DMS79 treated with DMSO at 0.1 percent for 48 hours (cell line): ENCODE data around the gene PRPF31.

ENCODE experiments used
- DNase-seq: peaks from one replicate; lab custom pipeline; 2025; lab: John Stamatoyannopoulos, UW

PRPF31 gene

DNA sequence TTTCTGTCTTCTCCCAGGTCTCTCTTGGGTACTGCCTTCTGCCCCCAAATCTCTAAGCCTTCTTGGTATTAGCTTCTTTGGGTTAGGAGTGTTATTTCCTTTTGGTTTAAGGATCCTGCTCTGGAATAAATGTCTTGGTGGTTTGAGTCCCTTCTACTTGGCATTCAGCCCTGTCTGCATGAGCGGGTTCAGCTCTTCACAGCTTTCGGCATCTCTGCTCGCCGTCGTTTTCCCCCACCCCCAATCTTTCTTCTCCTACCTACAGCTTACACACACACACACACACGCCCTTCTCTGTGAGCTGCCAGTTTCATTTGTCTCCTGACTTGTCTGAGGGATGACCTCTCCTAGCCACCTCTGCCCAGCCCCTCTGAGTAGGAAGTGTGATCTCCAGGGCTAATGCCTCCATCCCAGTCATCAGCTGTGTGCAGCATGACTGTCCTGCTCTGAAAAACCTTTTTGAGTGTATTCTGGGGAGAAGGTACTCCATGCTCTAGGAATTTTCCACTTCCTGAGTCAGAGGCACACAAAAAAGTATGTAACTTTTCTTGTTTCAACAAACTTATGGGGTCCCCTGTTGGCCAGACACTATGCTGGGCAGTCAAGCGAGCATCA lies 26.7 kb downstream of the PRPF31 start:
- no peak for DNase-seq

DNA sequence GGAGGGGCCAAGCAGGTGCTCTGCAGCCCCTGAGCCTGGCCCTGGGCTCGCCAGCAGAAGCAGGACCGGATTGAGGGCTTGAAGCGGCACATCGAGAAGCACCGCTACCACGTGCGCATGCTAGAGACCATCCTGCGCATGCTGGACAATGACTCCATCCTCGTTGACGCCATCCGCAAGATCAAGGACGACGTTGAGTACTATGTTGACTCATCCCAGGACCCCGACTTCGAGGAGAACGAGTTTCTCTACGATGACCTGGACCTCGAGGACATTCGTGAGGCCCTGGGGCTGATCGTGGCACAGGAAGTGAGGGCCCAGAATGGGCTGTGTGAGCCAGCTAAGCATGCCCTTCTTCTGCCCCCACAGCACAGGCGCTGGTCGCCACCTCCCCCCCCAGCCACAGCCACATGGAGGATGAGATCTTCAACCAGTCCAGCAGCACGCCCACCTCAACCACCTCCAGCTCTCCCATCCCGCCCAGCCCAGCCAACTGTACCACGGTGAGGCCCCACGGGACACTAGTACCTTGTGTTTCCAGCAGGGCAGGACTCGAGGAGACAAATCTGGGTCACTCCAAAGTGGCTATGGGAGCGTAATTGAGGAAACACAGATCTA lies 30.1 kb downstream of the PRPF31 start:
- DNase-seq = no peak

DNA sequence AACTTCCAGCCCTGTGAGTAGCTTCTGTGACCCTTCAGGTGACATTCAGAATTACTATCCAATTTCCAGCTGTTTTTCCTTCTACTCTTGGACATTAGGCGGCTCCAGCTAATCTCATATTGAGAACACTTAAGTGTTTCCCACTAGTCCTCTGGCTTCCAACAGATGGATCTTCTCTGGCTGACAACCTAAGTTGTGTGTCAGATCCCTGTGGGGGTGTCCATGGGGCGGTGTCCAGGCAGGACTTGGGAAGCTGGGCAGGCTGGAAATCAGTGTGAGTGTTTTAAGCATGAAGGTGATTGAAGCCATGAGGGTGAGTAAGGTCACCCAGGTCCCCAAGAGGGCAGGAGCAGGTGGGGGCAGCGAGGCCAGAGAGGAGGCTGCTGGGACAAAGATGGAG lies 32.1 kb downstream of the PRPF31 start:
- DNase-seq = no peak

DNA sequence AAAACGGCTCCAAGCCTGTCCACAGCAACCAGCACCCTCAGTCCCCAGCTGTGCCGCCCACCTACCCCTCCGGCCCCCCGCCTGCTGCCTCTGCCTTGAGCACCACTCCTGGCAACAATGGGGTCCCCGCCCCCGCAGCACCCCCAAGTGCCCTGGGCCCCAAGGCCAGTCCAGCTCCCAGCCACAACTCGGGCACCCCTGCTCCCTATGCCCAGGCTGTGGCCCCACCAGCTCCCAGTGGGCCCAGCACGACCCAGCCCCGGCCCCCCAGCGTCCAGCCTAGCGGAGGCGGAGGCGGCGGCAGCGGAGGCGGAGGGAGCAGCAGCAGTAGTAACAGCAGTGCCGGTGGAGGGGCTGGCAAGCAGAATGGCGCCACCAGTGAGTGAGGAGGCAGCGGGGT lies 32.6 kb downstream of the PRPF31 start:
- DNase-seq = no peak

DNA sequence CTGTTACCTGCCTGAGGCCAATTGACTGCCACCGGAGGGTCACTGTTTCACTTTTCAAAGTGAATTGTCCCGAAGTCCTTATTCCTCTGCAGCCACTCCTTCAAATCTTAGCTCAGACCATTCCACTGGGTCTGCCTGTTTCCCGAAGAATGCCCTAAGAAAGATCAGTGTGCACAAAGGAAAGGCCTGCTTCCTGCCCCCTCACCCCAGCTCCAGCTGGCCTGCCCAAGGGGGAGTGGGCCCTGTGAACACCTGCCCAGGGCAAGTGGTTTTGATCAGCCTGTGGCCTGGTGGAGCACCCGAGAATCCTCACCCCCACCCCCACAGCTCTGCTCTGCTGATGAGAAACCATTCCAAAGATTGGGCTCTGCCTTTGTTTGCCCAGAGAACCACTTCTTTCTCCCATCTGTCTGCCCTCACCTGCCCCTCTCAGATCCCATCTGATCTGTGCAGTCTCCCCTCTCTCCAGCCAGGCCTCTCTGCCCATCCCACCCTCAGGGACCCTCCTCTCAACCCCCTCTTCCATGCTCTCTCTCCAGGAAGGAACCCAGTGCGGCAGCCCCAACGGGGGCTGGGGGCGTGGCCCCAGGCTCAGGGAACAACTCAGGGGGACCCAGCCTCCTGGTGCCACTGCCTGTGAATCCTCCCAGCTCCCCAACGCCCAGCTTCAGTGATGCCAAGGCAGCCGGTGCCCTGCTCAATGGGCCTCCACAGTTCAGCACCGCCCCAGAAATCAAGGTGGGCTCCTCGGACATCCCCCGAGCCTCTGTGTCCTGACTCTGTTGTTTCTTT lies 33.7 kb downstream of the PRPF31 start:
- DNase-seq = no peak

DNA sequence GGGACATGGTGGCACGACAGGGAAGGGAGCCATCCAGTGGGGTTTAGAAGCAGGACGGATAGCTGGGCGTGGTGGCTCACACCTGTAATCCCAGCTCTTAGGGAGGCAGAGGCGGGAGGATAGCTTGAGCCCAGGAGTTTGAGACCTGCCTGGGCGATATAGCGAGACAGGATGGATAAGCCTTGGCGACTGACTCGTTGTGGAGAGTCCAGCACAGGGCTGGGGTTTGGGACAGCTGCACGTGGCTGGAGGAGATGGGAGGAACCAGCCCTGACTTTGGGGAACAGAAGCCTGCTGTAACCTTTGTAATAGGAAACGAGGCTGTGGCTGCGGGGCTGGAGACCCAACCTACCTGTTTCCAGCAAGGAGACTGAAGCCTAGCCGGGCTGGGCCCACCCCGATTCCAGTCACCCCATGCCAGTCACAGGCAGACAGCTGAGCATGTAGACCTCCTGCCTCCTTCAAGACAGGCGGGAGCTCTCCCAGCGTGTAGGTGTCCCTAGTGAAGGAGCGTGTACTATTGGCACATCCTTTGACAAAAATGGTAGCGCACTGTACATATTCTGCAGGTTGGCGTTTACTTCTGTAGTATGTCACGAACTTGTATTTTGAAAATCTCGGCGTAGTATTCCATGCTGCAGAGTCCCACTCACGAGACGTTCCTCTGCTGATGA lies 35.9 kb downstream of the PRPF31 start:
- no peak for DNase-seq

DNA sequence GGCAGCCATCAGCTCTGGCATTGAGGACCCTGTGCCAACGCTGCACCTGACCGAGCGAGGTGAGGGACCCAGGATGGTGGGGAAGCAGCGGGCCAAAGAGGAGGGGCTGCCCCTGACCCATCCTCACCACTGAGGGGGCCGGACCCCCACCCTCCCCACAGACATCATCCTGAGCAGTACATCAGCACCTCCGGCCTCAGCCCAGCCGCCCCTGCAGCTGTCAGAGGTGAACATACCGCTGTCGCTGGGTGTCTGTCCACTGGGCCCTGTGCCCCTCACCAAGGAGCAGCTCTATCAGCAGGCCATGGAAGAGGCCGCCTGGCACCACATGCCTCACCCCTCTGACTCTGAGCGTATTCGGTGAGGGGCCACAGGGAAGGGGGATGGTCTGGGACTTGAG lies 36.7 kb downstream of the PRPF31 start:
- no peak for DNase-seq

DNA sequence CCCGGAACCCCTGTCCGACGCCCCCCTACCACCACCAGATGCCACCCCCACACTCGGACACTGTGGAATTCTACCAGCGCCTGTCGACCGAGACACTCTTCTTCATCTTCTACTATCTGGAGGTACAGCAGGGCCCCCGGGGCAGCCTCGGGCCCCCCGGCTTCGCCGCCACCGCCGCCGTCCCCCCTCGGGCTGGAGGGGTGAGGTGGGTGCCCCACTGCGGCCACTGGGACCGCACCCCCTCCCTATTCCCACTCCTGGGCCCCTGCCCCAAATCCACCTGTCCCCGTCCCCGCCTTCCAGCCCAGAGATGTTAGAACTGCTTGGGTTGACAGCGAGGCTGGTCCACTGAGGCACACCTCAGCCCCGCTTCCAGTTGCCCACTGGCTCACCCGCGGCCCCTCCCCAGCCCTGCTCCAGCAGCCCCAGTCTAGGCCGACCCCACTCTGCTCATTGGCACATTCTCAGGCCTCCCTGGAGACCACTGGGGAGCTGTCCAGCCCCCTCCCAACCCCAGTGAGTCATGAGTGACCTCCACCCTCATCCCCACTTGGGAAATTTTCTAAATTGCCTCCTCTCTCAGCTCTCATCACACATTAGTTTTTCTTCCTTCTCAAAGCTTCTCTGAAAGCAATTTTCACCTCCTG lies 37.4 kb downstream of the PRPF31 start:
- DNase-seq = no peak

DNA sequence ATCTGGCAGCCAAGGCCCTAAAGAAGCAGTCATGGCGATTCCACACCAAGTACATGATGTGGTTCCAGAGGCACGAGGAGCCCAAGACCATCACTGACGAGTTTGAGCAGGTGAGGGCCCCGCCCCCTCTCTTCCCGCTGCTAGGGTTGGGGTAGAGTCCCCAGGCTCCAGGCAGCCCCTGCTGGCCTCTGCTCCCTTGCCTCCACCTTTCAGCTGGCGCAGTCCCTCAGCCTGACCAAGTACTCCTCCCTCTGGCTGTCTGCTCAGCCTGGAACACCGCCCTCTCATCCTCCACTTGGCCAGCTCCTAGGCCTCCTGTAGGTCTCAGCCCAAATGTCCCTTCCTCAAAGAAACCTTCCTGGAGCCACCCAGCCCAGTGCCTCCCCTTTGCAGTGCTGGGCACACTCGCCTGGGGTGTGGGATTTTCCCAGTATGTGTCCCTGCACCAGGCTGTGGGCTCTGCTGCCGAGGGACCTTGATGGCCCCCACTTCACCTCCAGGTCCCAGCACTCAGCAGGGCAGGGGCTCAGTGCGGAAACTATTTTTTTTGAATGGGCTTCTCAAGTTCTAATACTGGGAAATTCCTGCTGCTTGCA lies 38.3 kb downstream of the PRPF31 start:
- DNase-seq = no peak

DNA sequence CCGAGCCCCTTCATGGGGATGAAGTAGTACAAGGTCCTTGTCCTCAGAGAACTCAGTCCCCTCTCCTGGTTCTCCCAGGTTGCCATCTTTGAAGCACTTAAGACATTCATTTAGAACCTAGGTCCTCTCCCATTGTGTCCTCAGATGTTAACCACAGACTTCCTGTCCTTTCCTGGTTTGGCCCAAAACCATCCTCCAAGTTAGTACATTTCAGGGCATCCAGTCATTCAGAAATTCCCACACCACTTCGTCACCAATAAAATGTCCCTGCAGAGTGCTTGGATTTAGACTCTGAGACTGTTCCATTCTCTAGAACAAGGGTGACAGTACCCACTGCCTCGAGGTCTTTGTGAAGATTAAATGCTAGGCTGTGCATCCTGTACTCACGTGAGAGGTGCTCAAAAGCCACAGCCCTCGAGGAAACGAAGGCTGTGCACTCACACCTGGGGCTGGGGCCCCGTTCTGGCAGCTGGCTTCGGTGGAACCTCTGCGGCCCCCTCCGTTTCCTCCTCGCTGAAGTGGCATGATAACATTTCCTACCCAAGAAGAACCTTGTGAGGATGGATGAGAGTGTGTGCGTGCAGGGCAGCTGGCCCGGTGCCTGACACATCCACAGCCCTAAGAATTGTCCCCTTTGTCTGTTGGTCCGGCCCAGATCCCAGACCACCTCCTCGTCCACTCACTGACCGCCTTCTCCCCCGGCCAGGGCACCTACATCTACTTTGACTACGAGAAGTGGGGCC lies 39.2 kb downstream of the PRPF31 start:
- DNase-seq = no peak

DNA sequence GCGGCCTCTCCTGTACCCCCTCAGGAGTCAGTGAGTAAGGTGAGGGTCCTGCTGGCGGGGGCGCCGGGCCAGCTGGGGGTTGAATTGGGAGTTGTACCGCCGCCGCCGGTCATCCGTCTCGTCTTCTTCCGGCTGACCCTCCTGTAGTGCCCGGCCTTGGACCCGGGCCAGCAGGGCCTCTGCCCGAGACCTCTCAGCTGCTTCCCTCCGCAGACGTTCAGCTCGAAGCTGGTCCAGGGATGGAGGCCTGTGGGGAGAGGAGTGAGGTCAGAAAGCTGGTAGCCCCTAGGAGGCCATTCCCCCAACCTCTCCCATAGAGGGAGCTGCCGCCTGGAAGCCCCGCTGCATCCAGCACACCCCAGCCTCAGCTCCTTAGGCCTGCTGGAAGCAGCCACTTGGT lies 40.1 kb downstream of the PRPF31 start:
- DNase-seq = no peak

DNA sequence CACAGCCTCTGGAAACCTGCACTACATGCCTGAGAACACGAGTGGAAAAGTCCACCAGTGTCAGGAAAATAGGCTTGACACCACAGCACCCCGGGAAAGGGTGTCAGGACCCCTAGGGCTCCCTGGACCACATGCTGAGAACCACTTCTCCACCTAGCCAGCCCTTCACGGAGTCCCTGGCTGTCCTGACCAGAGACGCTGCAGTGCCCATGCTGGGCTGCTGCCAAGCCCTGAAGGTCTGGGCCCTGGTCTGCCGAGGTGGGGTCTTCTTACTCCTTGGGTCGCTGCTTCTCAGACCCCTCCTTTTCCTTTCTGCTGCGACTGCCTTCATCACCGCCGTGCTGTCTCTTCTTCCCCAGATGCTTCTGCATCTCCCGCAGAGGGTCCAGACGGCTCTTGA lies 40.9 kb downstream of the PRPF31 start:
- no peak for DNase-seq

DNA sequence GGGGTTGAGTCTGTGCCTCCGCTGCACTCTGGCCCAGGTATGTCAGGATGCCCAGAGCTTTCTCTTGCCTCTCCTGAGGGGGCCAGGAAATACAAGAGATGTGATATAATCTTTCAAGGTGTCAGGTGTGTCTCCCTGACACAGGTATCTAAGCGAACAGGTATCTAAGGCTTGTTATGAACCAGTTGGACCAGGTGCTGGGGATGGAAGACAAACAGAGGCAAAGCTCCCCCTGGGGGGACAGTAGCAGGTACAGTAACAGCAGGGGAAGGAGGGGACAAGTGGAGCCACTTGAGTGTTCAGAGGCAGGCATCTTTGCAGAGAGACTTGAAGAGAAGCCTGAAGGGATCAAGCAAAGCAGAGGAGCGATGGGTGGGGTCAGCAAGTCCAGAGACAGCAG lies 41.4 kb downstream of the PRPF31 start:
- DNase-seq = no peak

DNA sequence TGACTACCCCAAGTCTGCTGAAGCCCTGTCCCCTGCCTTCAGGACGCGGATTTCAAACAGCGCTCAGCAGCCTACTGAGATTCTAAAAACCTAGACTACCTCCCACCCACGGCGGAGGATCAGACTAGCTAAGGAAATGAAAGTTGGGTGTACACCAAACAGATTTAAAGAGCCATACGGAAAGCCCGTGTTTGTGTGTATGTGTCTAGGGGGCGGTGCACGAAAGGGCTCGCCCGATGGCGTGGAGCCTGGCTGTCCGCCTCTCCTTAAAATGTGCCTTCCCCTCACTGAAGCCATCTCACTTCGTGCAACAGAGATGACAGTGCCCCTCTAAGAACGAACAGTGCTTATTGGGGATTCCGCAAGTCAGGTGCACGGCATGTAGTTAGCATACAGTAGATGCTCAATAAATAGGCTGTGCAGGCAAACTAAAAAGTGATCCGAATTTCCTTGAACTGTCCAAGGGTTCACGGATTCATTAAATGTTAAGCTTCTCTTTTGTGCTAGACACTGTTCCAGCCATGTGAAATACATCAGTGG lies 43.3 kb downstream of the PRPF31 start:
- no peak for DNase-seq

DNA sequence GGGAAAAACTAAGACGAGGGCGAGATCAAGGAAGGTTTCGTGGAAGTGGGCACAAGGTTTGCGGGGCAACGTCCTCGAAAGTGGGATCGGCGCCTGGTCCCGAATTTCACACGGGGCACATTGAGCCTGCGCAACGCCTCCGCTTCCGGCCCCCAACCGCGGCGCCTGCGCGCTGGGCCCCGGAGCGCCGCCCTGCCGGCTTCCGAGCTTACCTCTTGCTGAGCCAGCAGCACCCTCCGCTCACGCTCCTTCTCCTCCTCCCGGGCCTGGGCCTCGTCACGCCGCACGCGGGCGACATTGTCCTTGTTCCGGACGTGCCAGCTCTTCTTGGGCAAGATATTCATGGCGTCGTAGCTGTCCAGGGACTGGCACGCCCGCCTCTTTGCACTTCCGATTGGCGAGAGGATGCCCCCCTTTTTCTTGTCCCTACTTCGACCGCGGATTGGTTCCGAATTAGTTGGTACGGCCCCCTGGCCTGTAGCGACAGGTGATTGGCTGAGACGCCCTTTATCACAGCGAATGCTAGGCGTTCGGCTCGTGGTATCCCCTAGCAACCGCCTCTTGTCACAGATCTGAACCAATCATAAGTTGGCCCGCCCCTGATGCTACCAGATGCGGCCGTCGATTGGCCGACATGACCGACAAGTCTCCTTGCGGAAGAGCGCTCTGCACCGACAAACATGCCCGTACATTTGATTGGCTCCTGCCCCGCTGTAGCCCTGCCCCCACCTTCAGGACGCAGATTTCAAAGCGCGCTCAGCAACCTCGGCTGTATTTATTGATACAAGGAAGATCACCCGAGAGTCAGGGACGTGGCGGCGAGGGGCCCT lies 44.0 kb downstream of the PRPF31 start, which contains the start of gene LENG1:
LENG1 (minus strand) TSS at position 370 of the 830 bp plus-strand sequence; CDS start at position 344, 26 bp downstream.
- peak; percentile 99 for DNase-seq

DNA sequence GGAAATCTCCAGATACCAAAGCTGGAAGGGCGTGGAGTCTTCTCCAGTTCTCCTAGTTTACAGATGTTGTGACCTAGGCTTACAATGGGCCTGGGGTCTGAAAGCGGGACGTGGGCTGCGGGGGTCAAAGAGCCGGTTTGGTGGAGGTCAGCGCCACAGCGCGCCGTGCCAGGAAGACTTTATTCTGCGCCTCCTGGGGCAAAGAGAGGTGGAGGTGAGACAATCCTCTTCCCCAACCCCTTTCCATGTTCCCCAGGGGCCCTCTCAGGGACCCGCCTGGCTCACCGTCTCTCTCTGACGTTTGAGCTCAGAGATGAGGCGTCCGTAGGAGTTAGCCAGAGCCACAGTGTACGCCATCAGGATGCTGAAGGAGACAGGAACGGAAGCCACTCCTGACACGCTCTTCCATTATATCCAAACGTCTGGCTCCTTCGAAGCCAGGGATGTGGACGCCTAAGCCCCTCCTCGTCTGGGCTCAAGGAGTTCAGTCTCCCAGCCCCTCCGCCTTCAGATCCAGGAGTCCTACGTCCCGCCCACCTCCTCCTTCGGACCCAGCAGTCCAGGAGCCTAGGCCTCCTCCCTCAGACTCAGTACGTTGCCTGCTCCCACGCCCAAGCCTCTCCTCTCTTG lies 44.7 kb downstream of the PRPF31 start:
- peak; percentile 76 for DNase-seq

DNA sequence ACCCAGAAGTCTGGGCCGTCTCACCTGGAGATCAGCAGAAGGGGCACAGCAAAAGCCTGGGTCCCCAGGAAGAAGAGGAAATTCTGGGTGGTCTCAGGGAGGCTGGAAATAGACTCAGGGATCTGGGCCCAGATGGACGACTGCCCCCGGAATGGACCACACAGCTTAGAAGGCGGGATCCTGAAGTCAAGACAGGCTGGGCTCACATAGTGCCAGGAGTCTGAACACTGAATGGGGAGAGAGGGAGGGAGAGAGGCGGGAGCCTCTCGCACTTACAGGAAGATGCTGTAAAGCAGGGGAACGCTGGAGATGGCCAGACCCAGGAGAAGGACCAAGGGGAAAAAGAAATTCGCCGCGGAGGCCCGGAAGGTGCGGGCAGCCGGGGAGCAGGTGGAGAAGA lies 45.3 kb downstream of the PRPF31 start:
- peak; percentile 42 for DNase-seq

DNA sequence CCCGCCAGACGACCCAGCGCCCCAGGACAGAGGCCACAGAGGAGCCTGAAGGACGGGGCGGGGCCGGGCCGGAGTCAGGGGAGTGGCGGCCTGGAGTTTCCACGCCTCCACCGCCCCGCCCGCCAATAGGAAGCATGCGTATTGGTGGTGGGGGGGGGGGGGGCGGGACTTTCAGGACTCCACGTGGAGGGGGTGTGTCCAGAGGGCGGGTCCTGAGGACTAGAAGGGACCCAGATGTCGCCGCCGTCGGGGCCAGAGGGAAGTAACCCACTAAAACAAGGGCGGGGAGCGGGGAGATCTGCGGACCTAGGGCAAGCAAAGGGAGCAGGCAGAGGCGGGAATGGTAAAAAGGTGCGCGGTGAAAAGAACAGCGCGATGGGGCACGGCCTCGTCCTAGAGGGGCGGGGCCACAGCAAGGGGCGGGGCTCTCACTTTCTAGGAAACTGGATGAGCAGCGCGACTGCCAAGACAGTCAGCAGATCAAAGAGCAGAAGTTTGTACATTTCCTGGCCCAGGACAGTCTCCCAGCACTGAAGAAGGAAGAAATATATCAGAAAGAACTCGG lies 46.8 kb downstream of the PRPF31 start:
- DNase-seq = peak; percentile 17

DNA sequence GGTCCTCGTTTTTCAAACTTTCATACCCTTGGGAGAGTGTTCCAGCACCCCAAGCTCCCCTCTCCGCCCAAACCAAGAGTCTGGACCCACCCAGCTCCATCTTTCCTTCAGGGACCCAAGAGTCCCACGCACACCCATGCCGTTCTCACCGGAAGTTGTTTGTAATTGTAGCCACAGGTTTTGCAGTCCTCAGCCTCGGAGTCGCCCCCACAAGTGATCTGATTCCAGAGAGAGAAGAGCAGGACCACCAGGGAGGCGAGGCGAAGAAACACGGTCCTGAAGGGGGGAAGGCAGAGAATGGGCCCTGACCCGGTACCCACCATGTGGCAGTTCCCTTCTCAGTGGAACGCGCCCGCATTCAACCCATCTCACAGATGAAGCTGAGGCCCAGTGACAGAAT lies 47.3 kb downstream of the PRPF31 start:
- DNase-seq = no peak
